Stimulated activated CD4-positive, alpha-beta T cell treated with anti-CD3 and anti-CD28 coated beads, TNF-alpha, amount 100 ng/mL, for 24 hours (primary cell): Measurements from ENCODE around the gene LFNG.
"Not testable (repeated sequence)": the region's sequence is repeated elsewhere in the genome, so short reads cannot be mapped to it uniquely, and the experiment has no call there.

Source experiments
- DNase-seq, 3 experiments: peaks; one replicate each; pipeline ENCODE4 v3.0.0-alpha.2; 2020; ENCODE audit warnings: low read depth in 3 of 3

LFNG gene

DNA sequence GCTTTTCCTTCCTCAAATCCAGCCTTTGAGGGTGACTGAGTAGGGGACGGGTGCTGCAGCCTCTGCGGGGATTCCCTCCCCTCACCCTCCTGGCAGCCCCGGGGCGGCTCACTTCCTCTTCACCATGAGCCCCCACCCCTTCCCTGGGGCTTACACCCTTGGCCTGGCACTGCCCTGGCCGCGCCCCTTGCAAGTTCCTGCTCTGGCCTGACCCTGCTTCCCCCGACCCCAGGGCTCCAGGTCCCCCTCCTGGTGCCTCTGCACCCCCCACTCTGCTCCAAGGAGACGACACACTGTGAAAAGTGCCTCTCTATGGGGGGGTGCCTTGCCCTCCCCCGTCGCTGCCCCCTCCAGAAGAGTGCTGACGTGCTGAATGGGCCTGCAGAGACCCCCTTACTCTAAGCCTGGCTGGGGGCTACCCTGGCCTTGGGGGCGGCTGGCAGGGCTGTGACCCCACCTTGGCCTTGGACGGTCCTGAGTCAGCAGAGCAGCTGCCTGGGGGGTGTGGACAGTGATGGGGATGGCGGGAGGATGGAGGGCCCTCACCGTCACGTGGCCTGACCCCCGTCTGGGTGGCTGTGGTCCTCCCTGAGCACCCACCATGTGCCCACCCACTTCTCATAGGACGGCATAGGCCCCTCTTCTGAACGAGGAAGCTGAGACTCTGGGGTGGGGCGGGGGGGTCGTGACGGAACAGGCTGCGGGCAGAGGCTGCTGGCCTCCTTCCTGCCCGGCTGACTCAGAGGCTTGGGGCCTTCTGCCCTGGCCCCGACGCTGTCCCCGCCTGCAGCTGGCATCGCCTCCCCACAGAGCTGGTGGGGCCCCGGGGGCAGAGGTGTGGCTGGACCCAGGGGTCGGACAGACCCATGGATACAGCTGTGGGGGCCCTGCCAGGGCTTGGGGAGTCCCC lies 9.8 kb downstream of the LFNG start:
- no peak for DNase-seq

DNA sequence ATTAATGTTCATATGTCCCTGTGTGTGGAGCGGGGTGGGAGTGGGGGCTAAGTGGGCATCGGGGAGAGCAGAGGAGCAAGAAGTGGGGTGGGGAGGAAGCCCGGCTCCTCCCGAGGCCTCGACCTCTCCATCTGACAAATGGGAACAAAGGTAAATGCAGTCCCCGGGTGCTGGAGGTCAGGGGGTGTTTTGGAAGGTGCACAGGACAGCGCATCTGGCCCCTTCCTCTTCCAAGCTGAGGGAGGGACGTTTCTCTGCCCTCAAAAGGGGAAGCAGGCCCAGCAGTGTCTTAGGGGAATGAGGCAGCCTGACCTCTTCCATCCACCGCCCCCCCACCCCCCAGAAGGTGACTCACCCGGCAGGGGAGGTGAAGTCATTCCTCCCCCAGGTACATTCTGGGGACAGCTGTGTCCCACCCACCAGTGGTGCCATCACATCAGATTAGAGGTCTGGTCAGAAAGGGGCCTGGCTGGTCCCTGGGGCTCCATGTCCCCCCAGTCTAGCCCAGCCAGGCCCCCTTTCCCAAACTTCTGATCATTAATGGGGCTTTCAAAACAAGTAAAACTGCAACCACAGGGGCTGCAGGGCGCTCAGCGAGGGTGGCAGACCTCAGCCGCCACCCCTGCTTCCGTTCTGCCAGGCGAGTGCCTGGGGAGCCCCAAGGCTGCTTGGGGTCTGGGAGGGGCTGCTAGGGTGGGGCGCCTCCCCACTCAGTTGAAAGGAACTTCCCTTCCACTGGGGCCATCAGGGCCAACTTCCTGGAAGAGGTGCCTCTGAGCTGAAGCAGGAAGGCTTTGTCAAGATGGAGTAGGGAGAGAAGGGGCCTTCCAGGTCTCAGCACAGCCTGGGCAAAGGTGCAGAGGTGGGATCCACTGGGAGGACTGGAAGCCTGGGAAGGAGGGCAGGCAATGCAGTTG lies 10.8 kb downstream of the LFNG start:
- DNase-seq: peak in 1 of 3 experiments; percentile 71

DNA sequence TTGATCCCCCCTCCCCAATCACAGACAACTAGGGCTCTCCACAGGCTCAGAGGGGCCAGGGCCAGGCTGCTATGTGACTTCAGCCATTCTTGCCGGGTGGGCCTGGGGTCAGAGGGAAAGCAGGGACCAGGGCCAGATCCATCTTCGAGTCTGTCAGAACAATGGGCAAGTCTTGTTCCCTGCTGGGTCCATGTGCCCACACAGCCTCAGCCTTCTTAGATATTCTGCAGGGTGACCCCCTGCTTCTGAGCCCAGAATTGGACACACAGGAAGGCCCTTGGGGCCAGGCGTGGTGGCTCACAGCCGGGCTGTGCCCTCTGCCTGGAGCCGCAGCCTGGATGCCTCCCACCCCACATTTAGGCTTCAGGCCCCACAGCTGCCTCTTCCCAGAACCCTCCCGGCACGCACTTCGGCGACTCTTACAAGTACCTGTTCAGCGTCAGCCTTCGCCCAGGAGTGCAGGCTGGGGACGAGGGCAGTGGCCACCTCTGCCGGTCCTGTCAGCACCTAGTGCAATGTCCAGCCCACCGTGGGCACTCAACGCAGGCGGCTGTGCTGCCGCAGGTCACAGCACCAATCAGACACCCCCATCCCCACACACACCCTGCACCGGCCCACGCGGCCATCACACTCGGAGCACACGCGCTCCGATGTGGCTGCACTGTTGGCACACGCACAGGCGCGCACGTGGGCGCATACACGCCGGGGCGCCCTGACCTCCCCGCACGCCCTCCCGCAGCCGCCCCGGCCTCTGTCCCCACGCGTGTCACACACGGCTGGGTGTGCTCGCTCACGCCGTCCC lies 11.6 kb downstream of the LFNG start:
- not testable (repeated sequence) for DNase-seq

DNA sequence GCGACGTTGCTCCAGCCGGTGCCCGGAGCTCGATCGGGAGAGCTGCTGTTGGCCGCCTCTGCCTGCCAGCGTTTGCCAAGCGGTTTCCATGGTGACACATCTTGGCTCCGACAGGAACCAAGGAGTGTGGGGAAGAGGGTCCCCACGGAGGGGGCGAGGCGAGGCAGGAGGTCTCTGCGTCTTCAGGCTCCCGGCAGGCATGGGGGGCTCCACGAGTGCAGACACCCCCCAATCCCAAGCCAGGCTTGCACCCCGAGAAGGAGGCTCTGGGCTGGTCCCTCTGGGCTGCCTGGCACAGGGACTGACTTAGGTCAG lies 12.2 kb downstream of the LFNG start:
- DNase-seq: not testable (repeated sequence)

DNA sequence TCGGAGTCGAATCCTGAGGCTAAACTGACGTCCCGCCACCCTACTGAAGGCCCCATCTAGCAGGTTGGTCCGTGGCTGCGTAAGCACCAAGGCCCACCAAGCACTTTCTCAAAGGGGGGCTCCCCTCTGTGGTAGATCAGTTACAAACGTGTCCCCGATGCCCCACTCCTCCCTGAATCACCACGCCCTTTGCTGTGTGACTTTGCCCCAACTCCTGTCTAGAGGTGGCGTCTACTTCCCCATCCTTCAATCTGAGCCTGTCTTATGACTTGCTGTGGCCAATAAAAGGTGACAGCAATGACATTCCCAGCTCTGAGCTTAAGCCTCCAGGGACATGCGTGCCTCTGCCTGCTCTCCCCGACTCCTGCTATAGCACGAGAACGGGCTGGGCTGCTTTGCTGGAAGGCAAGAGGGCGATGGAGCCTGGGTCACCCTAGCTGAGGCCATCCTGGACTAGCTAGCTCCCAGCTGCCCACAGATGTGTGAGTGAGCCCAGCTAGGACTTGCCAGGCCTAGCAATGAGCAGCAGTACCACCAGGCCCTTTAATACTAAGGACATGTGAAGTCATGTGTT lies 12.7 kb downstream of the LFNG start:
- DNase-seq: not testable (repeated sequence)

DNA sequence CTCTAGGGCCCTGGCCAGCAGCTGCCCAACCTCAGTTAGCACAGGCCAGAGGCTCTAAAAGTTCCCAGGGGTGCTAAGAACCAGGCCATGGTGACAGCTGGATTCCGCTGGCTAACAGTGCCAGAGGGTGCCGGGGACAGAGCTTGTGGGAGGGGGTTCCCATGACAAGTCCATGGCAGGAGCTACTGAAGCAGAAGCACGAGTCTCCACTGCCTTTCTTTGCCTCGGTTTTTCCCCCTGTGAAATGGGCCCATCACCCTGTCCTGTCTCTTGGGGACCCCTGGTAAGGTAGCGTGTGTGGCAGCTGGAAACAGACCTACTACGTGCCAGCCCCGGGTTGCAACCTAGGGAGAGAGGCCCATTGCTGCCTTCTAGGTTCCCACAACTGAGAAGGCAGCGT lies 13.2 kb downstream of the LFNG start:
- DNase-seq: not testable (repeated sequence)

DNA sequence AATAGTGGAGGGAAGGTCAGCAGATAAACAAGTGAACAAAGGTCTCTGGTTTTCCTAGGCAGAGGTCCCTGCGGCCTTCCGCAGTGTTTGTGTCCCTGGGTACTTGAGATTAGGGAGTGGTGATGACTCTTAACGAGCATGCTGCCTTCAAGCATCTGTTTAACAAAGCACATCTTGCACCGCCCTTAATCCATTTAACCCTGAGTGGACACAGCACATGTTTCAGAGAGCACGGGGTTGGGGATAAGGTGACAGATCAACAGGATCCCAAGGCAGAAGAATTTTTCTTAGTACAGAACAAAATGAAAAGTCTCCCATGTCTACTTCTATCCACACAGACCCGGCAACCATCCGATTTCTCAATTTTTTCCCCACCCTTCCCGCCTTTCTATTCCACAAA lies 14.0 kb downstream of the LFNG start:
- DNase-seq: not testable (repeated sequence)

DNA sequence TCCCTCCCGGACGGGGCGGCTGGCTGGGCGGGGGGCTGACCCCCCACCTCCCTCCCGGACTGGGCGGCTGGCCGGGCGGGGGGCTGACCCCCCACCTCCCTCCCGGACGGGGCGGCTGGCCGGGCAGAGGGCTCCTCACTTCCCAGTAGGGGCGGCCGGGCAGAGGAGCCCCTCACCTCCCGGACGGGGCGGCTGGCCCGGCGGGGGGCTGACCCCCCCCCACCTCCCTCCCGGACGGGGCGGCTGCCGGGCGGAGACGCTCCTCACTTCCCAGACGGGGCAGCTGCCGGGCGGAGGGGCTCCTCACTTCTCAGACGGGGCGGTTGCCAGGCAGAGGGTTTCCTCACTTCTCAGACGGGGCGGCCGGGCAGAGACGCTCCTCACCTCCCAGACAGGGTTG lies 14.6 kb downstream of the LFNG start:
- not testable (repeated sequence) for DNase-seq

DNA sequence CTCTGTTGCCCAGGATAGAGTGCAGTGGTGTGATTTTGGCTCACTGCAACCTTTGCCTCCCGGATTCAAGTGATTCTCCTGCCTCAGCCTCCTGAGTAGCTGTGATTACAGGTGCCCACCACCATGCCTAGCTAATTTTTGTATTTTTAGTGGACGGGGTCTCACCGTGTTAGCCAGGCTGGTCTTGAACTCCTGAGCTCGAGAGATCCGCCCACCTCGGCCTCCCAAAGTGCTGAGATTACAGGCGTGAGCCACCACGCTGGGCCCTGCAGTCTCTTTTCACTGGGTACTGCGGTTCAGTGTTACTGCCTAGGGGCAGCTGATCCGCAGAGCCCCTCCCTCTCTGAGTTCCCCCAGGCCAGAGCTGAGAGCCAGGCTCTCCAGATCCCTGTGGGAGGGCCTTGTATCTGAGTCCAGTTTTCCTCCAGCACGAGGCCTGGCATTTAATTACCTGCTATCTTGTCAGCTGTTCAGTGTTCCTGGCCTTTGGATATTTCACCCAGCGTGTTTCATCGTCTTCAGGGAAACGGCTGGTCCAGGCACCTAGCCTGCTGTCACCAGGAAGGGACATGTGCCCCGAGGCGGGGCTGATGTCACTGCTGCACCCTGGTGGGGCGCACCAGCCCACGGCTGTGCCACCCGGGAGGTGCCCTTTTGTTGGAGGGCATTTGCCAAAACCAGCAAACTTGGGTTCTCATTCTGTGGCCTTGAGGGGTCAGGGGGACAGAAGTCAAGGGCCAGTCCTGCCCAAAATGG lies 16.5 kb downstream of the LFNG start:
- DNase-seq: not testable (repeated sequence)

DNA sequence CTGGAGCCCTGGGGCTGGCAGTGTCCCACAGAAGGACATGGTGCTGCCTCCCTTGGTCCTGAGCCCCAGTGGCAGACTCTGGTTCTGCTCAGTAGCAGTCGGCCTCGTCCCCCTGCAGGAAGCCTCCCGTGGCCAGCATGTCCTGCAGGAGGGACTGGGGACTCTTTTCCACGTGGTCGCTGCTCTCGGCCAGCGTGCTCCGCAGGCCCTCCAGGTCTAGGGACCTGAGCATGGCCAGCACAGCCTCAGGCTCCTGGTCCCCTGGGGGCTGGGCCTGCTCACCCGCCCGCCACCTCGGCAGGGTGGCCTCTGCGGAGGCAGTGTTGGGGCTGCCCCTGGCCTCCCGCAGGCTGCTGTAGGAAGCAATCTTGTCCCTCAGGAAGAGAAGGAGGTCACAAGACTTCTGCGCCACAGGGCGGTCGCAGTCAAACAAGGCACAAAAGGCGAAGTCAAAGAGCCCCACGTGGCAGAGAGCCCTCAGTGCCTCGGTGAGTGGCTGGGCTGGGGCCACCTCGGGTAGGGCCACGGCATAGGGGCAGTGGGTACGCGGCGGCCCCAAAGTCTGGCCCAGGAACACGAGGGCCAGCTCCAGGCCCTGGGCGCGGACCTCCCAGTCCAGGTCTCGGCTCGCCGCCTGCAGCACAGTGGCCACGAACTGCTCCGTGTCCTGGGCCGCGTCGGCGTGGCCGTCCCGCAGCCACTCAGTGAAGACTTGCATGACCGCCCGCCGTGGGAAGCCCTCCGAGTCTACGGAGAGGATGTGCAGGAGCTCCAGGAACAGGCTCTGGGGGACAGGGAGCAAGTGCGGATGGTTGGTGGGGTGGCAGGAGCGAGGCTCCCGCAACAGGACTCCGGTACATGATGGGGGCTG lies 18.6 kb downstream of the LFNG start:
- DNase-seq: no peak

DNA sequence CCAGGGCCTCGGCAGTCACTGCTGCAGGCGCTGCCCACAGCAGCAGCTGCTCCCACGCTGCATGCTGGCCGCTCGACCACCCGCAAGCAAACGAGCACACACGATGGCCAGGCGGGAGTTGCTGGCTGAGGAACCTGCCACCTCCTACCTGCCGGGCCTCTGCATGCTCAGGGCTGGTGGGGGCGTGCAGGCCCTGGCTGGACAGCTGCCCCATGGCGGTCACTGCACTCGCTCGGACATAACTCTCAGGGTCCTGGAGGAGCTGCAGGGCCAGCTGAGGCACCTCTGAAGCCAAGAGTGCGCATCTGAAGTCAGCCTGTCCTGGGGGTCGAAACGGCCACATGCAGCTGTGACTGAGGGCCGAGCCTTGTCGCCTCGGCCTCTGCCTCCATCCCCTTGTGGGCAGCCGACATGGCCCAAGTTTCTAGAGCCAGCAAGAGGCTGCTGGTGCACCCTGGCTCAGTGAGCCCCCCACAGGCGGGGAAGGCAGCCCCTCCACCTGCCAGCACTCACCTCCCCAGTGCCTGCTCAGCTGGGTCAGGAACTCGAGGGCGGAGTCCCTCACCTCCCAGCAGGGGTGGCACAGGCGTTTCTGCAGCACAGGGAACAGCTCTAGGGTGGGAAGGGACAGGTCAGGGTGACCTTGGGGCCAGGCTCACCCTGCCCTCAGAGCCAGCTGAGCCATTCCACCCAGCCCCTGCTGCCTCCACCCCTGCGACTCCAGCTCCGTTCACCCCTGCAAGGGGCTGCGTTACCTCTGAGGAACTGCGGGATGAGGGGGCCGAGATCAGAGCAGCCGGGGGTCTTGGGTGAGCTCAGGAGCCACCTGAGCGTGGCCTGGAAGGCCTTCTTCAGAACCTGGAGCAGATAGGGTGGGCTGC lies 19.7 kb downstream of the LFNG start:
- no peak for DNase-seq

DNA sequence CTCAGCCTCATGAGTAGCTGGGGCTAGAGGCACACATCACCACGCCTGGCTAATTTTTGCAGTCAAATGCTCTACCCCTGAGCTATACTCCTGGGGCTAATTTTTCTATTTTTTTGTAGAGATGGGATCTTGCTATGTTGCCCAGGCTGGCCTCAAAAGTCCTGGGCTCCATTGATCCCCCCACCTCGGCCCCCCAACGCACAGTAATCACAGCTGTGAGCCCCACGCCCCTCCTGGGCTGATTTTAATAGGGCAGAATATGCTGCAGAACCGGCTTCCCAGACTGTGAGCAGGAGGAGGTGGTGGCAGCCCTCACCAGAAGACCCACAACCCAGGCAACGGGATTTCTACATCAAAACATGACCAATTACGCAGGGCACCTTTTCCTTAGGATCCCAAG lies 20.6 kb downstream of the LFNG start:
- DNase-seq: no peak

DNA sequence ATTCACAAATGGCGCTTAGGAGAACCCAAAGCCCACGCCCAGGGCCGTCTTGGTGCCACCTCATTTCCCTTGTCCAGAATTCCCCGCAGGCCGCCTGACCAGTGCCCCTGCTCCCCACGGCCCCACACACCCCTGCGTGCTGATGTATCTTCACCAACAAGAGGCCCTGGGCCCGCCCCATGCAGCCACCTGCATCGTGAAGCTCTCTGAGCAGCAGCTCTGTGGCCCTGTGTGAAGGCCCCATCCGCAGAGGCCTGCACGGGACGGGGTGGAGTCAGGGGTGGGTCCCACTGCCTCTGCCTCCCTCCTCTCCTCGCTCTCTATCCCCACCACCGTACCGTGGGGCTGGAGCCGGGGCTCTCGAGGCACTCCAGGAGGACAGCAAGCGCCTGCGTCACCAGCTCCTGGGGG lies 21.1 kb downstream of the LFNG start:
- DNase-seq: no peak

DNA sequence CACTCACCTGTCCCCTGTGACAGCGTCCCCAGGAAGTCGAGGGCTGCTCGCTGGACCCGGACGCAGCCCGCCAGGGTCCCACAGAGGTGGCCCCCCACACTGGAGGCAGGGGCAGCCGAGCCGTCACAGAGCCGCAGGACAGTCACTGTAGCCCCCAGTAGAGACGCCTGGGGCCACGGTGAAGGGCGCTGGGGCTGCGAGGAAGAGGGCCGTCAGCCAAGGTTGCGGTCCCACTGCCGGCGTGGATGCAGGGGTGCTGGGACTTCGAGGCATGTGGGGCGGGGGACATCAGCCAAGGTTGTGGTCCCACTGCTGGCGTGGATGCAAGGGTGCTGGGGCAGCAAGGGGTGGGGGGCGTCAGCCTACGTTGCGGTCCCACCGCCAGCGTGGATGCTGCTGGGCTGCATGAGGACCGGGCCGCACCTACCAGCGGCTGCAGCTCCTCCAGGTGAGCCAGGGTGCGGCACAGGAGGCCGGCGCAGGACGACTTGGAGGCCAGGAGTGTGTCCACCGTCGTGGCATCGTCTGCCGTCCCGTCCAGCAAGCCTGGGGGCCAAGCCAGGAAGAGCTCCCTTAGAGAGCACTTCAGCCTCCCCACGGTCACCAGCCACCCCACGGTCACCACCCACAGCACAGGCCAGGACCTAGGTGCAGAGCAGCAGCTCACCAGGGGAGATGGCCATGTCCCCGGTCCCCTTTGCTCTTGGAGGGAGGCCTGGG lies 21.9 kb downstream of the LFNG start:
- no peak for DNase-seq

DNA sequence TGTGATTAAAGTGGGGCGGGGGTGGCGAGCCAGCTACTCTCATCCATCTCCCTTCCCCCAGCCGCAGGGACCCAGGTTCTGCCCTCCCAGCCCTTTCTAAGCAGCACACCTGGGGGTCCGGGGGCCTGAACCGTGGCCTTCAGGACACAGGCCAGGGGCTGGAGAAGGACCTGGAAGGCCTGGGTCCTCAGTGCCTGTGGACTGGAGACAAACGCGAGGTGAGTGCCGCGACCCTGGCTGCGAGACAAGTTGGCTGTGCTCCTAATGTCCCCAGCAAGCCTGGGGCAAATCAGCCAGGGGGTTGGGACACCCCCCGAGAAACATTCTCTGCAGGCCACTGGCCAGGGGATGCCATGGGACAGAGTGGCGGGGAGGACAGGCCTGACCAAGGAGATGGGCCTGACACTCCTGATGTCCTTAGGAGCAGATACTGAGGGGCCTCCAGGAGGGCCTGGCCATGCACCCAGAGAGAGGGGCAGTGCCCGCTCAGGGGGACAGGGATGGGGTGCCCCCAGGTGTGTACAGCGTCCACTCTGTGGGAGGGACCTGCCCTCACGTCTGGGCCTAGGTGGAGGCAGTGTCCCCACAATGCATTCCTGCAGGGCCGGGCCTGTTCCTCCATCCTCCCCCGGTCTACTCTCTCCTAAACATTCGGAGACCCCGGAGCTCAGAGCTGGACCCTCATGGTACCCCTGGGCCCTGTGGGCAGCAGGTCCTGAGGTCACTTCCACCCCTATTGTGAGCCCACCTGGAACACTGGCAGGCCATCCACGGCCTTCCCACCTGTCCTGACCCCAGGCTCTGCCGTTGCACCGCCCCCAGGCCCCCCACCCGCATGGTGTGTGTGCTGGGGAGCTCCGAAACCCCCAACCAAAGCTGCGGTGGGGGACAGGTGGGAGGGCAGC lies 22.7 kb downstream of the LFNG start:
- DNase-seq: no peak

DNA sequence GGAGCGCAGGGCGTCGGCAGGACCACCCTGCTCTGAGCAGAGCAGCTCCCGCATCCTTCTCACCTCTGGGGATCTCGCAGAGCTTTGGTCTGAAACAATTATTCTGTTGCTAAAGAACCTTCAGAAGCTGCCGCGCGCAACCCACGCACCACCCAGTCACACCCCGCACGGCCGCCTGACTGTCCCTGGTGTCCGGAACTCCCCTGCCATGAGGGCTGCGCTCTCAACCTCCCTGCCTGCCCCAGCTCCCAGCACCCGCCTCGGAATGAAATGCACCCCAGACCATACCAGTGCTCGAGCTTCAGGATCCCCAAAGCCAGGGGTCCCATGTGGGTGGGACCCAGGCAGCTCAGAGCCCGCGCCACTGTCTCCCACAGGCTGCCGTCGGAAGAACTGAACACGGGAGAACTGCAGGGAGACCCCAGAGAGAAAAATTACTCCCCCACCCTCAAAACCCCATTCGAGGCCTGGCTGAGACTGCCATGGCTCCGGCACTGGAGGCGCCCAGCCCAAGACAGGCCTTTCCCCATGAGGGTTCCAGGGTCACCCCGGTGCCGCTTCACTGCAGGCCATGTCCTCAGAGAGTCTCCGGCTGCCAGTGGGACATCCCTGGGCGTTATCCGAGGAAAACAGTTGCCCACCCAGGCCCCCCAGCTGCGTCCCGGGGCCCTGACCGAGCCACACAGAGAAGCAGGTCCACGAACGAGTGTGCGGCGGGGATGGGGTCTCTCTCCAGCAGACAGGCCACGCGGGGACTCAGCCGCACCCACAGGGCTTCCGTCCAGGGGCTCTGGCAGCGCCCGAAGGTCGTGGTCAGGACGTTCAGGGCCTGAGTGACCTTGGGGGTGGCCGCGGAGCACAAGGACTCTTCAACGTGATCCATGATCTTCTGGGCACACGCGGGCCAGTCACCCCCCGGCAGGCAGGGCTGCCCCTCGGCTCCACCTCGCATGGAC lies 23.6 kb downstream of the LFNG start:
- no peak for DNase-seq
